ENCODE measurements around the gene MYH11. TPM values are rescaled to one million over a fixed set of nuclear protein-coding genes. Genes with fewer than 3 reads are reported as not detected.
A peak's percentile ranks its signal among the peaks of the same experiment; 100 is the strongest.
"Not testable (repeated sequence)": the region's sequence is repeated elsewhere in the genome, so short reads cannot be mapped to it uniquely, and the experiment has no call there.

Gene MYH11
- total and polyA plus RNA-seq, 10 donors: 9.6 to 135 (median 110) TPM

DNA sequence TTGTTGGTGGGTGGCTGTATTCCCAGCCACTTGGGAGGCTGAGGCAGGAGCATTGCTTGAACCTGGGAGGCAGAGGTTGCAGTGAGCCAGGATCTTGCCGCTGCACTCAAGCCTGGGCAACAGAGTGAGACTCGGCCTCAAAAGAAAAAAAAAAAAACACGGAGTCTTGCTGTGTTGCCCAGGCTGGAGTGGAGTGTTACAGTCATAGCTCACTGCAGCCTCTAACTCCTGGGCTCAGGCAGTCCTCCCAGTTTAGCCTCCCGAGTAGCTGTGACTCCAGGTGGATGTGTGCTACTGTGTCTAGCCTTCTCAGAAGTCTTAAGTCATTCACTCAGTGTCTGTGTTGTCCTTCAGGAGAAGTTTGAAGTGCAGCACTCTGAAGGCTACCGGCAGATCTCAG is 179.4 kb downstream of the MYH11 start:
- intact Hi-C loops (cut with DNase I; ENCODE audit: low total_unique reads): no loop called here
- no peaks in the 10 kb centered on the region for H3K9me3 ChIP-seq
- H3K36me3 ChIP-seq: peaks cover 0 to 98% (median 45%) of the 10 kb centered on the region in 6 donors
- TF ChIP-seq, protein P1, sequence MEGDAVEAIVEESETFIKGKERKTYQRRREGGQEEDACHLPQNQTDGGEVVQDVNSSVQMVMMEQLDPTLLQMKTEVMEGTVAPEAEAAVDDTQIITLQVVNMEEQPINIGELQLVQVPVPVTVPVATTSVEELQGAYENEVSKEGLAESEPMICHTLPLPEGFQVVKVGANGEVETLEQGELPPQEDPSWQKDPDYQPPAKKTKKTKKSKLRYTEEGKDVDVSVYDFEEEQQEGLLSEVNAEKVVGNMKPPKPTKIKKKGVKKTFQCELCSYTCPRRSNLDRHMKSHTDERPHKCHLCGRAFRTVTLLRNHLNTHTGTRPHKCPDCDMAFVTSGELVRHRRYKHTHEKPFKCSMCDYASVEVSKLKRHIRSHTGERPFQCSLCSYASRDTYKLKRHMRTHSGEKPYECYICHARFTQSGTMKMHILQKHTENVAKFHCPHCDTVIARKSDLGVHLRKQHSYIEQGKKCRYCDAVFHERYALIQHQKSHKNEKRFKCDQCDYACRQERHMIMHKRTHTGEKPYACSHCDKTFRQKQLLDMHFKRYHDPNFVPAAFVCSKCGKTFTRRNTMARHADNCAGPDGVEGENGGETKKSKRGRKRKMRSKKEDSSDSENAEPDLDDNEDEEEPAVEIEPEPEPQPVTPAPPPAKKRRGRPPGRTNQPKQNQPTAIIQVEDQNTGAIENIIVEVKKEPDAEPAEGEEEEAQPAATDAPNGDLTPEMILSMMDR (IDR thresholded peaks at IDR 0.05 in 8 of 11, conservative IDR thresholded peaks at IDR 0.05 in 3 of 11): no peak
- TF ChIP-seq POLR2A (IDR thresholded peaks at IDR 0.05): no peak
- TF ChIP-seq POLR2AphosphoS5 (IDR thresholded peaks at IDR 0.05): no peak
- peaks cover 9 to 26% (median 15%) of the 10 kb centered on the region in 6 donors for H3K4me1 ChIP-seq
- H3K27ac ChIP-seq: no peak overlapping the region
- no peaks in the 10 kb centered on the region for H3K27me3 ChIP-seq (replicated peaks in 1 of 7)
- 93 to 99% (median 95%) methylated on average over 5 of the region's 5 CpGs for WGBS, 5 donors
- DNase-seq: no peak
- H3K4me3 ChIP-seq: no peak overlapping the region

DNA sequence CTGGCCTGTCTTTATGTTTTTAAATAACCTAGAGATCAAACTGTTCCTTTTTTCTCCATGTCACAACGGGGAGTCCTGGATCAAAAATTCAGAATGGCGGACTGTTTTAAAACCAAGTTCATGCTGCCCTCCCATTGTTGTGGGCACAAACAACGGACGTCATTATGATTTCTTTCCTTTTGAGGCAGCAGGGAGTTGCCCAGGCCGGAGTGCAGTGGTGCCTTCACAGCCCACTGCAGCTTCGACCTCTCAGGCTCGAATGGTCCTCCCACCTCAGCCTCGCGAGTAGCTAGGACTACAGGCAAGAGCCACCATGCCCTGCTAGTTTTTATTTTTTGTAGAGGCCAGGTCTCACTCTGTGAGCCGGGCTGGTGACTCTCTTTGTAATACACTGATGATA is 180.3 kb downstream of the MYH11 start:
- 82 to 90% (median 83%) methylated on average over 9 to 10 of the region's 10 CpGs for WGBS, 5 donors
- no peaks in the 10 kb centered on the region for H3K27me3 ChIP-seq (replicated peaks in 1 of 7)
- no peak overlapping the region for H3K4me3 ChIP-seq
- TF ChIP-seq POLR2AphosphoS5 (IDR thresholded peaks at IDR 0.05): no peak
- TF ChIP-seq, protein P1 (IDR thresholded peaks at IDR 0.05 in 8 of 11, conservative IDR thresholded peaks at IDR 0.05 in 3 of 11): no peak
- TF ChIP-seq POLR2A (IDR thresholded peaks at IDR 0.05): no peak
- H3K36me3 ChIP-seq: peaks cover 0 to 95% (median 45%) of the 10 kb centered on the region in 6 donors
- no peak for DNase-seq
- intact Hi-C loops (cut with DNase I; ENCODE audit: low total_unique reads): no loop called here
- H3K4me1 ChIP-seq: peaks cover 9 to 36% (median 22%) of the 10 kb centered on the region in 6 donors
- H3K9me3 ChIP-seq: no peaks in the 10 kb centered on the region
- no peak overlapping the region for H3K27ac ChIP-seq

DNA sequence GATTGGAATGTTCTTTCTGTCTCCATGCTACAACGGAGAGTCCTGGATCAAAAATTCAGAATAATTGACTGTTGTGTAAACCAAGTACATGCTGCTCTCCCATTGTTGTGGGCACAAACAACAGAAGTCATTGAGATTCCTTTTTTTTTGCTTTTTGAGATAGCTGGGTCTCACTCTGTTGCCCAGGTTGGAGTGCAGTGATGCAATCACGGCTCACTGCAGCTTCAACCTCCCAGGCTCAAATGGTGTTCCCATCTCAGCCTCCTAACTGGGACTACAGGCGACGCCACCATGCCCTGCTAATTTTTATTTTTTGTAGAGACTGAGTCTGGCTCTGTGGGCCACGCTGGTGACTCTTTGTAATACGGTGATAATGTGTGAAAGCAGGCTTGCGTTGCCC is 182.3 kb downstream of the MYH11 start:
- Histone ChIP-seq H3K36me3 (peaks cover 0 to 96% (median 47%) of the 10 kb centered on the region in 6 donors), H3K9me3 (no peaks in the 10 kb centered on the region), H3K4me3 (no peak overlapping the region), H3K27me3 (replicated peaks in 1 of 7) (no peaks in the 10 kb centered on the region), H3K4me1 (peaks cover 9 to 49% (median 22%) of the 10 kb centered on the region in 6 donors), H3K27ac (peak overlapping the region in 3 of 8 donors; percentile 29 to 95 (median 93))
- TF ChIP-seq POLR2A (IDR thresholded peaks at IDR 0.05): no peak
- TF ChIP-seq POLR2AphosphoS5 (IDR thresholded peaks at IDR 0.05): no peak
- TF ChIP-seq, protein P1 (IDR thresholded peaks at IDR 0.05 in 8 of 11, conservative IDR thresholded peaks at IDR 0.05 in 3 of 11): no peak
- intact Hi-C loops (cut with DNase I; ENCODE audit: low total_unique reads): no loop called here
- DNase-seq: no peak
- WGBS, 5 donors: 92 to 98% (median 93%) methylated on average over 7 of the region's 7 CpGs

DNA sequence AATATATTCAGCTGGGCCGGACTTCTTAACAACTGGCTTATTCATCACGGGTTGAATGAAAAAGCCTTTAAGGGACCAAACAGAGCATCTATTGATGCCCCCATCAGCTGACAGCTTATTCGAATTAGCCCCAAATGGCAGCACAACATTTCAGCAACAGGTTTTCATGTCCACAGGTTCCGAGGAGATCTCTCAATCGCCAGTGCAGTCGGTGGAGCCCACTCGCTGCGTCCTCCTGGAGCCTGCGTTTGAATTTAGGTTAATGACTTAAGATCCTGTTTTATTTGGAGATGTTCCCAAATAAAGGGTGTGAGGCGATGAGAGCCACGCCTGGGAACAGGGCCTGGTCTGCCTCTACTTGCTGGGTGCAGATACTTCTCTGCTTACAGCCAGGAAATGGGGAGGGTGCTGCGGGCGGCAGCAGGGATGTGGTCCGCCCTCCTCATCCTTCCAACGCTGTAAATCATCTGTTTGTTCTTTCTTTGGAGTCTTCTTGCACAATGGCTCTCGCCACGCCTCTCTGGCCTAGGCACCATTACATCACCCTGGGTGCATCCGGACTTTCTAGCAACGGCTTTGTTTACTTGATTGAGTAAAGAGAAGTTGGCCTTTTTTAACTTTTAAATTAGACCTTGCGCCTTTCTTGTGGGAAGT is 184.2 kb downstream of the MYH11 start:
- 18 to 24% (median 21%) methylated on average over 20 of the region's 20 CpGs for WGBS, 5 donors
- Histone ChIP-seq H3K27ac (peak overlapping the region; percentile 72 to 95 (median 92)), H3K4me1 (peaks cover 9 to 49% (median 22%) of the 10 kb centered on the region in 6 donors), H3K9me3 (no peaks in the 10 kb centered on the region), H3K27me3 (replicated peaks in 1 of 7) (no peaks in the 10 kb centered on the region), H3K4me3 (peak overlapping the region in 1 of 8 donors; percentile 51), H3K36me3 (peaks cover 0 to 96% (median 47%) of the 10 kb centered on the region in 6 donors)
- TF ChIP-seq POLR2A (IDR thresholded peaks at IDR 0.05) (no peak), POLR2AphosphoS5 (IDR thresholded peaks at IDR 0.05) (peak; percentile 61 to 93 (median 87))
- intact Hi-C loops (cut with DNase I; ENCODE audit: low total_unique reads): no loop called here
- peak; percentile 93 for DNase-seq

DNA sequence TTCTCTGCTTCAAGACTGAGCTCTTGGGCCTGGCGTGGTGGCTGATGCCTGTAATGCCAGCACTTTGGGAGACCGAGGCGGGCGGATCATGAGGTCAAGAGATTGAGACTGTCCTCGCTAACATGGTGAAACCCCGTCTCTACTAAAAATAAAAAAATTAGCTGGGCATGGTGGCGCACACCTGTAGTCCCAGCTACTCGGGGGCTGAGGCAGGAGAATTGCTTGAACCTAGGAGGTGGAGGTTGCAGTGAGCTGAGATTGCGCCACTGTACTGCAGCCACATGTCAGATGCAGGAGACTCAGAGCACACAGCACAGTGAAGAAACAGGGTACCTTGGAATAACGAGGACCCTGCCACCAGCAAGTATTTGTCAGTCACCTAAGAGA is 184.7 kb downstream of the MYH11 start:
- WGBS, 5 donors: 76 to 92% (median 83%) methylated on average over 10 of the region's 10 CpGs
- Histone ChIP-seq H3K27ac (peak overlapping the region; percentile 72 to 95 (median 92)), H3K36me3 (peaks cover 2 to 96% (median 49%) of the 10 kb centered on the region in 6 donors), H3K4me1 (peaks cover 9 to 49% (median 22%) of the 10 kb centered on the region in 6 donors), H3K4me3 (peak overlapping the region in 1 of 8 donors; percentile 51)
- intact Hi-C loops (cut with DNase I; ENCODE audit: low total_unique reads); DNase-seq; H3K9me3 ChIP-seq; H3K27me3 ChIP-seq (replicated peaks in 1 of 7): not testable (repeated sequence)

All from spleen (tissue), 11 donors.